ENCODE data around the gene PNMA5. TPM values are rescaled to one million over a fixed set of nuclear protein-coding genes. Genes with fewer than 3 reads are reported as not detected.

The PNMA5 gene
- total RNA-seq, 1 experiment from 2014 or later = 0.13 TPM

GRCh38 chrX:152968193-152968592 is 25.7 kb downstream of the PNMA5 start:
- H3K27ac Mint-ChIP-seq = no peak overlapping the region
- POLR2A ChIA-PET = no interaction called here

More at GRCh38 chrX:152968193-152968592, 25.7 kb downstream of the PNMA5 start:
- Mint-ChIP-seq H3K4me3 (no peak overlapping the region), H3K9me3 (no peaks in the 10 kb centered on the region), H3K27me3 (ENCODE audit: low read depth) (no peaks in the 10 kb centered on the region; the same call in none of the 2 replicates), H3K4me1 (no peaks in the 10 kb centered on the region), H3K36me3 (no peaks in the 10 kb centered on the region; the same call in 1 of the 2 replicates)
- CTCF ChIA-PET = no interaction called here
- no peak for TF ChIP-seq MLX (CRISPR knock-in tag; IDR thresholded peaks at IDR 0.05)
- no peak for TF ChIP-seq ATF2 (CRISPR knock-in tag; IDR thresholded peaks at IDR 0.05; ENCODE audit: borderline replicate concordance, low read depth)
- TF ChIP-seq HMGXB4 (CRISPR knock-in tag; IDR thresholded peaks at IDR 0.05) = no peak
- no peak for TF ChIP-seq PREB (CRISPR knock-in tag; IDR thresholded peaks at IDR 0.05; ENCODE audit: borderline replicate concordance)
- TF ChIP-seq PRDM15 (CRISPR knock-in tag; IDR thresholded peaks at IDR 0.05) = no peak
- TF ChIP-seq E2F1 (CRISPR knock-in tag; IDR thresholded peaks at IDR 0.05) = no peak
- no peak for TF ChIP-seq SMAD4 (CRISPR knock-in tag; IDR thresholded peaks at IDR 0.05)
- no peak for TF ChIP-seq ATF1 (CRISPR knock-in tag; IDR thresholded peaks at IDR 0.05)
- TF ChIP-seq ZNF281 (CRISPR knock-in tag; IDR thresholded peaks at IDR 0.05) = no peak
- no peak for TF ChIP-seq AR (CRISPR knock-in tag; IDR thresholded peaks at IDR 0.05)
- no peak for TF ChIP-seq KAT7 (CRISPR knock-in tag; IDR thresholded peaks at IDR 0.05; ENCODE audit: borderline replicate concordance)
- TF ChIP-seq OVOL2 (CRISPR knock-in tag; IDR thresholded peaks at IDR 0.05; ENCODE audit: borderline replicate concordance) = no peak
- DNase-seq (ENCODE audit: low spot score) (no peak), ATAC-seq (no peak)

Measured in WTC11 (cell line).